GM18499 (cell line): Measurements from ENCODE around the gene KCNQ2.
"Not testable (repeated sequence)": the region's sequence is repeated elsewhere in the genome, so short reads cannot be mapped to it uniquely, and the experiment has no call there.

Experiments
- ATAC-seq: cut with Tn5 transposase; IDR thresholded peaks from one replicate; pipeline ENCODE4 v1.9.1; 2021; ENCODE audit warnings: moderate number of reproducible peaks; ENCODE audit not compliant: insufficient read depth, unreplicated experiment

KCNQ2 gene

DNA sequence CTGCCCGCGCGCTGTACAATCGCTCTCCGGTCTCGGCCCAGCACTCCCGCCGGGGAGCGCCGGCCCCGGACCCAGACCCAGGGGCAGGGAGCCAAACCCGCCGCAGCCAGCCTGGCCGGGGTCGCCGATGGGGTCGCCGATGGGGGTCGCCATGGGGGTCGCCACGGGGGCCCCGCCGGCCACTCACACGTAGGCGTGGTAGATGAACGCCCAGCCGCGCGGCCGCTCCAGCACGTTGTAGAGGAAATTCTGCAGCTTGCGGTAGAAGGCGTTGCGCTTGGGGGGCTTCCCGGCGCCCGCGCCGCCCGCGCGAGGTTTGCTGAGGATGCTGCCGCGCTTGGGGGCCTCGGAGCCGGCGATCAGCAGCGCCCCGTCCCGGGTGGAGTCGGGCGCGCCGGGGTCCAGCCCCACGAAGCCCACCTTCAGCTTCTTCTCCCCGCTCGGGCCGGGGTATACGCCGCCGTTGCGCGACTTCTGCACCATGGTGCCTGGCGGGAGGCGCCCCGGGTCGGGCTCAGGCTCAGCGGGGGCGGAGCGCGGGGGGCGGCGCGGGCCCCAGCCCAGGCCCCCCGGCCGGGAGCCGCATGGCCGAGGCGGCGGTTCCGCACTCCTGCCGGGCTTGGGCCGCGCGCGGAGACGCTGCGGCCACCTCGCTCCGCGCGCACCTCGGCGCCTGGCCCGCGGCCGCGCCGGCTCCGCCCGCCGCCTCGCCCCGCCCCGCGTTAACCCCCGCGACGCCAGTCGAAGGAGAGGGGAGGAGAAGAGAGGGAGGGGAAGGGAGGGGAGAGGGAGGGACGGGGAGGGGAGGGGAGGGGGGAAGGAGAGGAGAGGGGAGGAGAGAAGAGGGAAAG lies at the start of gene KCNQ2:
KCNQ2 (minus strand) TSS at position 675 of the 851 bp plus-strand sequence; CDS start at position 483, 192 bp downstream.
- no peak for ATAC-seq

DNA sequence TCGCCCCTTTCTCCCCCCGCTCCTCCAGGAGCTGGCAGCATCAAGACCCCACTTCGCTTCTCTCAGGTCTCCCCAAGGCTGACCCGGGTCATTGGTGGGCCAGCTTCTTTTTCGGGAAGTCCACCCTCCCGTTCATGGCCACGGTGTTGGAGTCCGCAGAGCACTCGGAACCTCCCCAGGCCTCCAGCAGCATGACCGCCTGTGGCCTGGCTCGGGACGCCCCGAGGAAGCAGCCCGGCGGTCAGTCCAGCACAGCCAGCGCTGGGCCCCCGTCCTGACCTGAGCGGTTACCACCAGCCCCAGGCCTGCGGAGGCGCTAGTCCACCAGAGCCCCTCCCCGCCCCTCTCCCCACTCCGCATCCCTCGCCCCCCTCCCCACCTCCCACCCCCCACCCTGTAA lies 49.1 kb upstream of the KCNQ2 start:
- ATAC-seq: no peak

DNA sequence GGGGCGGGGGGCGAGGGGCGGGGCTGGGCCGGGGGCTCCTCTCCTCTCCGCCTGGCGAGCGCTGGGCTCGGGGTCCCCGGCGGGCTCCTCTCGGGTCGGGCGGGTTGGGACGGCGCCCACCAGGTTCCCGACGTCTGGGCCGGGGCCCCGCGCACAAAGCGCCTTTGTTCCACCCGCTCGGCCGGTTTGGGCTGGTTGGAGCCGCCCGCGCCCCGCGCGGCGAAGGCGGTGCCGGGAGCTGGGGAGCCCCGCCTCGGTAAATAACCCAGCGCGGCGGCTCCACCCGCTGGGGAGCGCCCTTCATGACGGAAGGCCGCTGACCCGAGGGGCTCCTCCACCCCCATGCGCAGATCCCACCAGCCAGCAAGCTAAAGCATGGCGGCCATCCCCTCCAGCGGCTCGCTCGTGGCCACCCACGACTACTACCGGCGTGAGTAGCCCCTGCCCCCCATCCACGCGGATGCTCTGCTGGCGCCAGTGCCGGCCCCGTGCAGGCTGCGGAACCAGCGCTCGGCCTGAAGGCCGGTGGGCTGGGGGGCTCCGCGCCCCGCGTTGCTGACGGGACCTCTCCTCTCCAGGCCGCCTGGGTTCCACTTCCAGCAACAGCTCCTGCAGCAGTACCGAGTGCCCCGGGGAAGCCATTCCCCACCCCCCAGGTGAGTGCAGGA lies 48.6 kb upstream of the KCNQ2 start:
- ATAC-seq: no peak

DNA sequence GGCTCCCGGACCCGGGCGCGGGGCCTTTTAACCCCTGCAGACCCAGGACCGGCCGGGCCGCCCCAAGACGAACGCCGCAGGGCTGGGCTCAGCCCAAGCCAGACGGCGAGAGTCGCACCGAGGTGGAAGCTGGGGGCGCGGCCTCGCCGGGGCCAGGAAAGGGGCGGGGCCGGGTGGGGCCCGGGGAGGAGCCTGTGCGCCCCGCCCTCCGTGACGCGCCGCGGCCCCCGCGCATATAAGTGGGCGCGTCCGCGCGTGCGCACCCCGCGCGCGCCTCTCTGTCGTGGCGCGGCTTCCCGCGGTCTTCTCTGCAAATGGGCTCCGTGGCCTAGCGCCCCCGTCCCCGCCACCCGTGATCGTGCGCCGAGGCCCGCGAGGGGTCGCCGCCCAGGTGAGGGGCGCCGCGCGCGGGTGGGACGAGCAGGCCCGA lies 48.1 kb upstream of the KCNQ2 start, which contains the start of gene PPDPF:
PPDPF (plus strand) TSS at position 262 of the 430 bp plus-strand sequence. CDS start 544 bp downstream, outside the sequence.
- no peak for ATAC-seq

DNA sequence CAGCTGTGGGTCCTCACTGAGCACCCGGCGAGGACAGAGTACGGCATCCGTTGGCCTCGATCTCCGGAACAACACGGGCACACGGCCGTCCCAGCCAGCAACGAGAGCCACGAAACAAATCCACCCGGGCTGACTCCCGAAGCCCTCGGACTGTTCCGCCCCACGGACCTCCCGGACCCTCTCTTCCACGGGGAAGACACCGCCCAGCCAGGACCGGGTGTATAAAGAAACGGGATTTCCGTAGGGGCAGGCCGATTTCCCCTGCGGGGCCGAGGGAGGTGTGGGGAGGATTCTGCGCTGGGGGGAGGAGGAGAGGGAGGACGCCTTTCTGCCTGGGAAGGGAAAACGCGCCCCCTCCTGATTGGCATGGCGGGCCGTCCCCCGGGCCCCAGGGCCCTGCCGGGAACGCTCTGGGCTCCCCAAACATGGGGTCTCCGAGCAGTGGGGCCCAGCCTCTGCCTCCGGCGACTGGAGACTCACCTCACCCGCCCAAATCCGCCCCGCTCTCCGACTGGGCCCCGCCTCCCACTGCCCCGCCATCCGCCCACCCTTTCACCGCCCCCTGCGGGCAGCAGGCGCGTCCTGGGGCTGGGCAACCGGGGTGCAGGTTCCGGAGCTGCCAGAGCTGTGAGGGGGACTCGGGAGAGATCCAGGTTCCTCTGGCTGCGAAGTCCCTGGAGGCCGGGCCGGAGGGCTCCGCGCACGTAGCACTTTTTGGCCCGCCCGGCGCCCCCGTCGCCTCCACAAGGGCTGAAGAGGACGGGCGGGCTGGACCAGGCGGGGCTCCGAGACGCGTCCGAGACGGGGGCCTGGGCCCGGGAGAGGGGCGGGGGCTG lies 47.4 kb upstream of the KCNQ2 start:
- no peak for ATAC-seq

DNA sequence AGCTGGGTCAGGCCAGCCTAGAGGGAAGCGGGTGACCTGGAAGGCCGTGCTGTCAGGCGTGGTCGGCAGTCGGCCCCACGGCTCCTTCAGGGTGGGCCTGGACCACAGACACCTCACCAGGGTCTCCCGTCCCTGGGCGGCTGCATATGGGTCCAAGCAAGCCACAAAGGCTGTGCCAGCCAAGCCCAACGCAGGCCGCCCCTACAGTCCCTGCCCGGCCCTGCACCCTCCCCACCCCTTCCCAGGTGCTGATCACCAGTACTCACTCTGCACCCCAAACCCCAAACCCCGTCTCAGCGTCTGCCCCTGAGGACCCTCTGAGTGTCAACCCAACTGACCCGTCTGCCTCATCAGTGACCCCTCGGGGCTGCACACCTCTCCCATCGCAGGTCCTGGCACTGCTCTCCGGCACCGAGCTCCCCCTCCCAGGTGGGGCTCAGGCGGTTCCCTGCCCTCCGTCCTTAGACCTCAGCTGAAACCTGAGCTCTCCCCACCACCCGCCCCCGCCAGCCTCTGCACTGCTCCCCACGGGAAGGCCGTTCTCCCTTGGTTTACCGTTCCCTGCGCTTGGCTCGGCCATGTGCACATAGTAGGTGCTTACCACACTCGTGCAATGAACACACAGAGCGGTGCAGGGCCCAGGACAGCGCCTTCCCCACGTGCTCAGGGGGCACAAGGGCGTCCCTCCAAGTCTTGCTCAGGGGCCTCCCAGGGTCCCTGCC lies 46.7 kb upstream of the KCNQ2 start:
- ATAC-seq: no peak

DNA sequence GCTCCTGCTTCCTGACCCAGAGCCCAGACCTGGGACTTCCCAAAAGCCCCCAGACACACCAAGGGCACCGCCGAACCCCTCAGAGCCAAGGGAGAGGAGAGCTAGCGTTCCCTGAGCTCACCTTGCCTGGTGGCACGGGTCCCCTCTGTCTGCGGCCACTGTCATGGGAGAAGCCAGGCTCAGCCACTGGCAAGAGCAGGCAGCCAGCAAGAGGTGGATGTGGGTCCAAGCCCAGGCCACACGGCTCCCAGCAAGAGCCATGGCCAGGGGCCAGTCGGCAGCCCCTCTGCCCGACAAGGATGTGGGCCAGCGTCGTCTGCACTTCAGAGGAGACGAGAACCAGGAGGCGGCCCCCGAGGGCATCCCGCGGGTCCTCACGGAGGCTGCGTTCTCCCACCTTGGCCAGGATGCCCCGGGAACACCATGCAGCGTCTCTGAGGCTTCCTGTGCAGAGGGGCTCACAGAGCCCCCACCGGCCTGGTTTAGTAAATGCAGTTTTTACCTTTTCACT lies 46.0 kb upstream of the KCNQ2 start:
- no peak for ATAC-seq

DNA sequence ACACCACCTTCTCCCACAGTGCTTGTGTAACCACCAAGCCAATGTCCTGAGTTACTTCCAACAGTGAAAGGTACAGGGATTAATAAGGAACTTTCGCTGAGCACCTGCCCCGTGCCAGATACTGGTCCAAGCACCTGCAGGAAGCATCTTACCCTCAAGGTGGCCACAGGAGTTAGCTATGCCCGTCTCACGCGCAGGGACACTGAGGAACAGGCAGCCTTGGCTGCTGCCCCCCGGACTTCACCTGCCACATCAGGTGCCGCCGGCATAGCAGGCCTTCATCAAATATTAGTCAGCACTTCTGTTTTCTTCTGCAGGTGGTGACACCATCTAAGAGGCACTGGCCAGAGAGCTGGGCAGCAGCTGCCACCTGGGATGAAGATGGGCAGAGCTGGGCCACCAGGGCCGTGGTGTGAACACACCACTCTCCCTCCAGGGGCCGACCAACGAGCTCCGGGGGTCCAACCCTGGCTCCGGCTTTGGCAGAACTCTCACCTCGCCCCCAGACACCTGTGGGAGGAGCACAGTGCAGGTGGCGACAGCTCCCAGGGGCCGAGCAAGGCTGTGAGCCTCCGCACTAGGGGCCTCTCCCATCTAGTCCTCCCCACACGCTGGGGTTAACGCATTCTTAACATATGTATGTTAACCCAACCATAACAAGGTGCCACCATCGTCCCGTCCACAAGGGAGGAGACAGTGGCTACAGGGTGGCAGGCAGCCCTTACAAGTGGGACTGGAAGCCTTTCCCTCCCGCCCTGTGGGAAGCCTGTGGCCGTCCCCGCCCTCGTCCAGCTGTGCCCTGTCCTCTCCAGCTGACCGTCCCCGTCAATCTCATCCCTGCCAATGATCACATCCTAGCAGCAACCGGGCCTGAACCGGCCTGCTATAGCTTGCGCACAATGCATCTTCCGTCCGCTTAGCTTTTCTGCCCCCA lies 45.2 kb upstream of the KCNQ2 start:
- ATAC-seq: no peak

DNA sequence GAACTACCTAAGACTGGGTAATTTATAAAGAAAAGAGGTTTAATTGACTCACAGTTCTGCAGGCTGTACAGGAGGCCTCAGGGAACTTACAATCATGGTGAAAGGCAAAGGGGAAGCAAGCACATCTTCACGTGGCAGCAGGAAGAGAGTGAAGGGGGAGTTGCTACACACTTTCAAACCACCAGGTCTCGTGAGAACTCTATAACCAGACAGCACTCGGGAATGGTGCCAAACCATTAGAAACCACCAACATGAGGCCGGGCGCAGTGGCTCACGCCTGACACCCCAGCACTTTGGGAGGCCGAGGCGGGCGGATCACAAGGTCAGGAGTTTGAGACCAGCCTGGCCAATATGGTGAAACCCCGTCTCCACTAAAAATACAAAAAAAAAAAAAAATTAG lies 42.1 kb upstream of the KCNQ2 start:
- ATAC-seq: not testable (repeated sequence)

DNA sequence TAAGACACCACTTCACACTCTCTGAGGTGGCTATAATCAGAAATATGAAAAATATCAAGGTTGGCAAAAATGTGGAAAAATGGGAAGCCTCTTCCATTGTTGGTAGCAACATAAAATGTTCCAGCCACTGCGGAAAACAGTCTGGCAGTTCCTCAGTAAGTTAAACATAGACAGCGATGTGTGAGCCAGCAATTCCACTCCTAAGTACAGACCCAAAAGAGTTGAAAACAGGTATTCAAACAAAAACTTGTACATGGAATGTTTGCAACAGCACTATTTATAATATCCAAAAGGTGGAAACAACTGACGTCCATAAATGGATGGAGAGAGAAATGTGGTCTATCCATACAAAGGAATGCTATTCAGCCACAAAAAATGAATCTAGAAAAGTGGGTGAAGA lies 40.8 kb upstream of the KCNQ2 start:
- ATAC-seq: no peak

DNA sequence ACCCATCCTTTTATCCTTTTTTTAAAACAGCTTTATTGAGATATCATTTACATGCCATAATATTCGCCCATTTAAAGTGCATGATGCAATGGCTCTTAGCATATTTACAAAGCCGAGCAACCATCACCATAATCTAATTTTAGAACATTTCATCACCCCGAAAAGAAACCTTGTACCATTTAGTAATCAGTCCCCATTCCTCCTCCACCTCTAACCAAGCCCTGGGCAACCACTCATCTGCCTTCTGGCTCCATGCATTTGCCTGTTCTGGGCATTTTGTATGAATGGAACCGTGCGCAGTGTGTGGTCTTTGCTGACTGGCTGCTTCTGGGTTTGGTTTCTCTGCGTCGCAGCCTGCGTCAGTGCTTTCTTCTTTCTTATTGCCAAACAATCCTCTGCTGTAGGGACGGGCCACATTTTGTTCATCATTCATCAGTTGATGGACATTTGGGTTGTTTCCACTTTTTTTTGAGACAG lies 36.7 kb upstream of the KCNQ2 start:
- no peak for ATAC-seq

DNA sequence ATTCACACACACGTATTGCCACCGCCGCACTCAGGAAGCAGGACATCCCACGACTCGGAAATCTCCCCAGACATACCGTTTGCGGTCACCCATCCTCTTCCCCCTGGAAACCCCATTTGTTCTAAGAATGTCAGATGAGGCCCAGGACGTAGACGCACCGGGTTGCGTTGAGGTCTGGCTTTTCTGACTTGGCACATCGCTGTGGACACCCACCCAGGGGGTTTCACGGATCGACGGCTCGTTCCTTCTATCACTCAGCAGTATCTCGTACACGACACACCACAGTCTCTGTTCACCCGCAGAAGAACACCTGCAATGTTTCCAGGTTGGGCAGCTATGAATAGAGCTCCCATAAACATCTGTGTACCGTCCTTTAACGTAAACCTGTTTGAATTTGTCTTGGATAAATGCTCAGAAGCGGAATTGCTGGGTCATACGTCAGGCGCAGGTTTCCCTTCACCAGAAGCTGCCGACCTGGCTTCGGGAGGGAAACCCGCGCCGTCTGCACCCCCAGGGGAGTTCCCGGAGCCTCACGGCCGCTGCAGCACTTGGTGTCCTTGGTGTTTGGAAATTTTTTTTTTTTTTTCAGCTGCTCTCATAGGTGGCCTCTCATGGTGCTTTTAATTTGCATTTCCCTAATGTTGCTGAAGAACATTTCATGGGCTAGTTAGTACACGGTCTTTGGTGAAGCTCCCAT lies 35.8 kb upstream of the KCNQ2 start:
- ATAC-seq: no peak

DNA sequence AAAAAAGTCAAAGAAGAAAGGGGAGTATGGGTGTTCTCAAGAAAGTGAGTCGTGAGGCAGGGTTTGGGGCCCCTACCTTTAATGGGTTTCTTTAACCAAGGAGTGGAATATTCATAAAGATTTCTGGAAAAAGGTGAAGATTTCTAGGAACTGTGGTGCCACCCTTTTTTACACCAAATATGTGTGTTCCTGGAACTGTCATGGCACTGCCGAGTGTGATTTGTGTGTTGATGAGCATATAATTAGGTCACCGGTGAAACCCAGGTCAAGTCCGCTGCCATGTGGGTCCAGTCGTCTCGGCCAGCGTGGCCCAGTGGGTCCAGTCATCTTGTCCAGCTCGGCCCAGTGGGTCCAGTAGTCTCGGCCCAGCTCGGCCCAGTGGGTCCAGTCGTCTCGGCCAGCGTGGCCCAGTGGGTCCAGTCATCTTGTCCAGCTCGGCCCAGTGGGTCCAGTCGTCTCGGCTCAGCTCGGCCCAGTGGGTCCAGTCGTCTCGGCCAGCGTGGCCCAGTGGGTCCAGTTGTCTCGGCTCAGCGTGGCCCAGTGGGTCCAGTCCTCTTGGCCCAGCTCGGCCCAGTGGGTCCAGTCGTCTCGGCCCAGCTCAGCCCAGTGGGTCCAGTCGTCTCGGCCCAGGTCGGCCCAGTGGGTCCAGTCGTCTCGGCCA lies 34.8 kb upstream of the KCNQ2 start:
- no peak for ATAC-seq

DNA sequence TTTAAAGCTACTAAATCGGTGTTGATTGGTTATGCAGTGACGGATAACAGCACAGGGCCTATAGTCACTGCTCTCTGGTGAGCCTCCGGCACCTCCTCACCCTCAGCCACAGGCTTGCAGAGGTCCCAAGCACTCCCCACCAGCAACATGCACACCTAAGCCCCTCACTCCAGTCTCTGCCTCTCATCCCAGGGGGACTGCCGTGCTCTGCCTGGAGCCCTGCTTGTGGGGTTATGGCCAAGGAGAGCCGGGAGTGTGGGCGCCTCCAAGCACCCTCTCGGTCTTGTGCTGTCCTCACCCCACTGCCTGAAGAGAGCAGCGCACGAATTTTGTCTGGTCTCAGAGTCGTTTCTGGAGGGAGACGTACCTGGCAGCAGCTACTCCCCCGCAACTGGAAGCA lies 33.3 kb upstream of the KCNQ2 start:
- no peak for ATAC-seq

DNA sequence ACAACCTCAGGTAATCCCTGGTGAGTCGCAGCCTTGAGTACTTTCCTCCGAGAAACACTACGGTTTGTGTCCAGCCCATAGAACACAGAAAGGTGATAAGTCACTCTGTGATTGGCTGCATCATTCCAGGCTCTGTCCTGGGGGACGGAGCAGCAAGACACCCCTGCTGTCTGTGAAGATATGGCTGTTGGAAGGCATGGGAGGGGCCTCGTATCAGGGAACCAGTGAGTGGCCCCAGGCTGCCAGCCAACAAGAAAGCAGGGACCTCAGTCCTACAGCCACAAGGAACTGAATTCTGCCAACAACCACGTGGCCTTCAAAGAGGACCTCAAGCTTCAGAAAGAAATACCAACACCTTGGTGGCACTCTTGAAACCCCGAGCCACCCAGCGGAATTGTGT lies 32.8 kb upstream of the KCNQ2 start:
- ATAC-seq: no peak

DNA sequence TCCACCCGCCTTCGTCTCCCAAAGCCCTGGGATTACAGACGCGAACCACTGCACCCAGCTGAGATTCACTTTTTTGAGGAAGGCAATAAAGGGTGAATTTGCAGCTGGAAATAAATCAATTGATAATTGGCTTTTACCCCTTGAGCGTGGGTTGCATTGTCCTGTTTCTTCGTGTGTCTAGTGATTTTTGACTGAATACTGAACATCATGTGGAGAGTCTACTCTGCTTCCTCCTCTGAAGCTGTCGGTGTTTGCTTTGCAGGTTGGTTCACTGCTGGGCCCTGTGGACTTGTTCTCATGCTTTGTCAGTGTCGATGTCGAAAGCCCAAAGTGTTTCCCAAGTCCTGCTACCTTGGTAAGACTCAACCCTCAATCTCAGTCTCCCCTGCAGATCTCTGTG lies 32.2 kb upstream of the KCNQ2 start:
- ATAC-seq: no peak

DNA sequence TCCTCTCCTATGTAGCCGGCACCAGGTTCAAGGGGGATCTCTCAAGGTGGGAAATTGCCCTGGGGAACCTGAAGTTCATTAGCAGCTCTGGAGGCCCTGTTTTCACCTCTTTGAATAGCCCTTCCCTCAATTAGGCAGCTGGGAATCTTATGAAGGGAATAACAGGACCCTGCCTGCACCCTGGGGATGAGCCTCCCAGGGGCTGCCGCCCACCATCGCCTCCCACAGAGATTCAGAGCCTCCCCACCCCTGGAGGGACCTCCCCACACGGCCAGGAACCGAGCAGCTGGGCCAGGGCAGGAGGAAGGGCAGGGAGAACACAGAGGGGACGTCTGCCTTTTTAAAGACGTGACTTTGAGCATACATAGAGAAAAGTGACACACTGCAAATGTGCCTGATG lies 31.1 kb upstream of the KCNQ2 start:
- ATAC-seq: no peak
